Right lobe of liver (tissue), 6 donors: ENCODE results near the gene CLSTN2. TPM values are rescaled to one million over a fixed set of nuclear protein-coding genes. Genes with fewer than 3 reads are reported as not detected.

ENCODE experiments used
- ATAC-seq, 4 donors: fragments of 200-7000 bp; cut with Tn5 transposase; one replicate each; pipeline ENCODE4 v1.9.1; 2020; ENCODE audit warnings: mild to moderate bottlenecking in 4 of 4, moderate library complexity in 4 of 4
- DNase-seq, 3 donors: peaks; one replicate each; pipeline ENCODE4 v3.0.0-alpha.2; 2020
- H3K27ac ChIP-seq, 3 donors: fragments of 200-600 bp; one replicate each; pipeline ENCODE4 v1.8.0; 2022
- H3K27me3 ChIP-seq, 2 donors: fragments of 200-600 bp; one replicate each; pipeline ENCODE4 v1.8.0; 2022
- H3K36me3 ChIP-seq, 4 donors: fragments of 200-600 bp; sonication (generic) in 1 of 4; one replicate each; pipeline versions ENCODE4 v1.5.1 to v1.8.0; 2017 to 2022; ENCODE audit warnings: control low read depth in 1 of 4
- H3K4me1 ChIP-seq, 4 donors: fragments of 200-600 bp; sonication (generic) in 1 of 4; one replicate each; pipeline versions ENCODE4 v1.5.1 to v1.8.0; 2017 to 2022; ENCODE audit warnings: control low read depth in 1 of 4
- H3K4me3 ChIP-seq, 3 donors: fragments of 200-600 bp; one replicate each; pipeline ENCODE4 v1.8.0; 2022
- H3K9me3 ChIP-seq, 4 donors: fragments of 200-600 bp; sonication (generic) in 1 of 4; one replicate each; pipeline versions ENCODE4 v1.5.1 to v1.8.0; 2017 to 2022; ENCODE audit warnings: control low read depth in 1 of 4
- POLR2A ChIP-seq: fragments of 450-650 bp; IDR thresholded peaks from one replicate; pipeline ENCODE4 v1.6.1; 2017; ENCODE audit warnings: antibody characterized with exemption, mild to moderate bottlenecking
- whole genome bisulfite sequencing: methylation state at CpG from one replicate; pipeline ENCODE4 v1.1.6; 2018; ENCODE audit warnings: low coverage, low lambda C conversion rate; ENCODE audit not compliant: insufficient coverage; ENCODE audit errors: missing lambda C conversion rate; 5-methylcytosine and 5-hydroxymethylcytosine counted together
- intact Hi-C, 2 donors: fragments of 100-400 bp; cut with DNase I; formaldehyde crosslinking; loops; one replicate each; pipeline versions ENCODE4 v1.11.2 to v1.14.1; 2022
- total RNA-seq, 6 experiments: library from RNA; depleted of rRNA in 2 of 6; stranded (reverse); fragments of >200 nt in 2 of 6; fragmentation: NEBNext Ultra II Directional in 3 of 6; extraction: Animal tissue kit (Norgen Biotek cat#: 25700) in 3 of 6; gene quantifications; one replicate each; pipeline versions ENCODE4 v1.1.0 to v1.2.4, GENCODE V29; 2016 to 2023
- TF ChIP-seq, protein P1 (sequence below), 4 donors: fragments of 200-600 bp in 3 of 4; fragments of 450-650 bp in 1 of 4; IDR thresholded peaks; one replicate each; pipeline versions ENCODE4 v1.5.1 to v1.8.0; 2016 to 2022; ENCODE audit warnings: antibody characterized with exemption in 4 of 4, mild to moderate bottlenecking in 2 of 4
- donor health status: DM: no; HTN: yes; CAD: no.
- donor health status: DM: no; HTN: no; CAD: no.
- donor health status: DM: no; HTN: no; CAD: no.
- donor health status: DM: no; HTN: yes; CAD: no.
- donor health status: DM: no; HTN: yes; CAD: no.

The CLSTN2 gene
- total RNA-seq, 6 experiments from 2014 or later = 1.0 to 3.3 (median 2.0) TPM

DNA sequence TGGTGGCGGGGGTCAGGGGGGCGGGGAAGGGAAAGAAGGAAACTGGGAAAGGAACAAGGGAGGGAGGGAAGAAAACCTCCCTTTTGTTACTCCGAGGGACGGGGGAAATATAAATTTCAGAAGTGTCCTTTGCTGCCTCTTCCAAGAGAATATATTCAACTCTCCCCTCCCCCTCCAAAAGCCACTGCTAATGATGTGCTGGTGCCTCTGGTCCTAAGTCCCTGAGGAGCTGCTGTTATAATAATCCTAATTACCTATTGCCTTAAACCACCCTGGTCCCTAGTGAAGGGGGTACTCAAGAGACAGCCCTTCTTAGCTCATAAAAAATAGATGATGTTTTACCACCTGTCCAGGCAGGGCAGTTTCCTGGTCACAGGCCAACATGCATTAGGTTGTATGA lies 624.6 kb downstream of the CLSTN2 start:
- H3K27me3 ChIP-seq = no peaks in the 10 kb centered on the region
- ATAC-seq = no peak
- 77% methylated on average over 4 of the region's 4 CpGs for WGBS
- H3K4me1 ChIP-seq = peaks cover 0 to 9% (median 0%) of the 10 kb centered on the region in 4 donors
- no peak for TF ChIP-seq POLR2A
- TF ChIP-seq, protein P1, sequence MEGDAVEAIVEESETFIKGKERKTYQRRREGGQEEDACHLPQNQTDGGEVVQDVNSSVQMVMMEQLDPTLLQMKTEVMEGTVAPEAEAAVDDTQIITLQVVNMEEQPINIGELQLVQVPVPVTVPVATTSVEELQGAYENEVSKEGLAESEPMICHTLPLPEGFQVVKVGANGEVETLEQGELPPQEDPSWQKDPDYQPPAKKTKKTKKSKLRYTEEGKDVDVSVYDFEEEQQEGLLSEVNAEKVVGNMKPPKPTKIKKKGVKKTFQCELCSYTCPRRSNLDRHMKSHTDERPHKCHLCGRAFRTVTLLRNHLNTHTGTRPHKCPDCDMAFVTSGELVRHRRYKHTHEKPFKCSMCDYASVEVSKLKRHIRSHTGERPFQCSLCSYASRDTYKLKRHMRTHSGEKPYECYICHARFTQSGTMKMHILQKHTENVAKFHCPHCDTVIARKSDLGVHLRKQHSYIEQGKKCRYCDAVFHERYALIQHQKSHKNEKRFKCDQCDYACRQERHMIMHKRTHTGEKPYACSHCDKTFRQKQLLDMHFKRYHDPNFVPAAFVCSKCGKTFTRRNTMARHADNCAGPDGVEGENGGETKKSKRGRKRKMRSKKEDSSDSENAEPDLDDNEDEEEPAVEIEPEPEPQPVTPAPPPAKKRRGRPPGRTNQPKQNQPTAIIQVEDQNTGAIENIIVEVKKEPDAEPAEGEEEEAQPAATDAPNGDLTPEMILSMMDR (IDR thresholded peaks at IDR 0.05) = no peak
- no peak for DNase-seq
- no peak overlapping the region for H3K4me3 ChIP-seq
- H3K9me3 ChIP-seq = no peaks in the 10 kb centered on the region
- H3K27ac ChIP-seq = no peak overlapping the region
- H3K36me3 ChIP-seq = no peaks in the 10 kb centered on the region
- intact Hi-C loops = no loop called here

DNA sequence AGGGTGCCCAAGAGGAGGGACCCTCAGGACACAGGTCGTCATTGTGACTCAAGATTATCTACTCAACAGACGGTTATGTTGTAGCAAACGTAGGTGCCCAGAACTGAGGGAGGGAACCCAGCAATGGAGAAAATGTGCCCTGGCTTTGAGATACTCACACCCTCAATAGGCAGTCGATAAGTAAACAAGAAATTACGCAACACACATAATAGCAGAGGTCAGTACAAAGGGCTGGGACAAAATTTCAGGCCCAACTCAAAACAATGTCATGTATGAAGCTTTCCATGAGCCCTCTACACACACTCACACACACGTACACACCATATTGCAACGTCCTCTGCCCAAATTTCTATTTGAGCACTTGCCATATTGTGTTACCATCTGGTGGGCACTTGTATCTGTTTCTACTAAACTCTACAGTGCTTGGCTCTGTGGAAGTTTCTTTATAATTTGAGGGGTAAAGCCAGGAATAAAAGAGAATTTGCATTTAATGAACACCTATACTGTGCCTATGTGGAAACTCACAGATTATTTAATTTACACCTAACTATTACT lies 628.3 kb downstream of the CLSTN2 start:
- H3K4me3 ChIP-seq = no peak overlapping the region
- no peak for TF ChIP-seq POLR2A
- TF ChIP-seq, protein P1 (IDR thresholded peaks at IDR 0.05) = no peak
- H3K27ac ChIP-seq = no peak overlapping the region
- H3K9me3 ChIP-seq = no peaks in the 10 kb centered on the region
- no peak for DNase-seq
- peaks cover 0 to 9% (median 0%) of the 10 kb centered on the region in 4 donors for H3K4me1 ChIP-seq
- peak; percentile 87 to 96 (median 93) for ATAC-seq
- 46% methylated on average over 6 of the region's 7 CpGs for WGBS
- no peaks in the 10 kb centered on the region for H3K27me3 ChIP-seq
- no peaks in the 10 kb centered on the region for H3K36me3 ChIP-seq
- intact Hi-C loops = no loop called here

DNA sequence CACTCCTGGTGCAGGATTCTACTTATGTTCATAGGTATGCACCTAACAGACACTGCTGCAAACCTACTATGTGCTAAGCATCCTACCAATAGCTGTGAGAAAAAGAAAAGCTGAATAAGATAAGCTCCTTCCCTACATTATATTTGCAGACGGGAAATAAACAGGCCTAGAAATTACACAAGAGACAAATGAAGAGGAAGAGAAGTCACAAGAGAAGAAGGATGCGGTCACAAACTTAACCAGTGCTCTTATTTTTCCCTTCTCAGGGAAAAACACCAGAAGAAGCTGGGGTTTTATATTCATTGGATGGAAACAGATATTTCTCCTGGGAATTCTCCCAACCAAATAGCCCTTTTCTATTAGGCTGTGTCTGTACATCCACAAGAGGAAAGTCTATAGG lies 633.1 kb downstream of the CLSTN2 start:
- H3K4me3 ChIP-seq = no peak overlapping the region
- H3K4me1 ChIP-seq = peaks cover 0 to 21% (median 0%) of the 10 kb centered on the region in 4 donors
- no peaks in the 10 kb centered on the region for H3K27me3 ChIP-seq
- TF ChIP-seq, protein P1 (IDR thresholded peaks at IDR 0.05) = no peak
- no peak for TF ChIP-seq POLR2A
- no peak overlapping the region for H3K27ac ChIP-seq
- no peaks in the 10 kb centered on the region for H3K9me3 ChIP-seq
- ATAC-seq = no peak
- 71% methylated on average over 2 of the region's 2 CpGs for WGBS
- no peaks in the 10 kb centered on the region for H3K36me3 ChIP-seq
- intact Hi-C loops = no loop called here
- DNase-seq = no peak

DNA sequence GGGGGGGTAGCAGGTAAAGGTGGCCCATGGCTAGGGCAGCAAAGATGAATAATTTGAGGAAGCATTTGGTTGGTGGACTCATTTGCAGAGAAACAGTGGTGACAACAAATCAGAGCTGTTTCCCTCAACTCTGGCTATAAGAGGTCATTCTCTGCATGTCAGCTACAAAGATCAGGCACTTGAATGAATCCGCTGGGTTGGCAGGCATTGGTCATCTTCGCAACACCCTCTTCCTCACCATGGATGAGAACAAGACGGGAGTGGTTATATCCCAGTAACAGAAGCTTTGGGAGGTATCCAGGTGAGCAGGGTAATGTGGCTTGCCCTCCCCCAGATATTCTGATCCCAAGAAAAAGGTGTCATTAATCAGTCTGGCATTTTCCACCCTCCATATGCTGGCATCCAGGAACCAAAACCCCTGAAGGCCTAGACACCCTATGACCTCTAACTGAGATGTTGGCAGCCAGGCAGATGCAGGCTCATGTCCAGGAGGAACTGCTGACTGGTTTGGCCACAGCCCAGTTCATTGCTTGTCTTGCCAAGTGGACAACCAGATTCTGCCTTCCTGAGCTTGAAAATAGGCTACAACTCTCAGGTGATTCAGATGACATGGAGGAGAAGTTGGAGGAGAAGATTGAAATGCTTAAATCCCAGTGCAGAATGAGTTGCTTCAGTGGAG lies 634.0 kb downstream of the CLSTN2 start:
- H3K9me3 ChIP-seq = no peaks in the 10 kb centered on the region
- TF ChIP-seq, protein P1 (IDR thresholded peaks at IDR 0.05) = no peak
- no peak for TF ChIP-seq POLR2A
- DNase-seq (peak; percentile 85 to 92 (median 90)), ATAC-seq (peak; percentile 85 to 96 (median 90))
- 33% methylated on average over 1 of the region's 3 CpGs for whole genome bisulfite sequencing
- H3K27me3 ChIP-seq = no peaks in the 10 kb centered on the region
- peaks cover 0 to 20% (median 0%) of the 10 kb centered on the region in 4 donors for H3K4me1 ChIP-seq
- H3K36me3 ChIP-seq = no peaks in the 10 kb centered on the region
- intact Hi-C loops = no loop called here
- H3K4me3 ChIP-seq = no peak overlapping the region
- no peak overlapping the region for H3K27ac ChIP-seq
